GM10847 (cell line): ENCODE data around the gene NOP16.

Experiments used
- POLR2A ChIP-seq: IDR thresholded peaks from 2 replicates; pipeline ENCODE4 v1.6.1; 2011; ENCODE audit not compliant: insufficient read length; ENCODE audit errors: extremely low read depth

NOP16 gene

DNA sequence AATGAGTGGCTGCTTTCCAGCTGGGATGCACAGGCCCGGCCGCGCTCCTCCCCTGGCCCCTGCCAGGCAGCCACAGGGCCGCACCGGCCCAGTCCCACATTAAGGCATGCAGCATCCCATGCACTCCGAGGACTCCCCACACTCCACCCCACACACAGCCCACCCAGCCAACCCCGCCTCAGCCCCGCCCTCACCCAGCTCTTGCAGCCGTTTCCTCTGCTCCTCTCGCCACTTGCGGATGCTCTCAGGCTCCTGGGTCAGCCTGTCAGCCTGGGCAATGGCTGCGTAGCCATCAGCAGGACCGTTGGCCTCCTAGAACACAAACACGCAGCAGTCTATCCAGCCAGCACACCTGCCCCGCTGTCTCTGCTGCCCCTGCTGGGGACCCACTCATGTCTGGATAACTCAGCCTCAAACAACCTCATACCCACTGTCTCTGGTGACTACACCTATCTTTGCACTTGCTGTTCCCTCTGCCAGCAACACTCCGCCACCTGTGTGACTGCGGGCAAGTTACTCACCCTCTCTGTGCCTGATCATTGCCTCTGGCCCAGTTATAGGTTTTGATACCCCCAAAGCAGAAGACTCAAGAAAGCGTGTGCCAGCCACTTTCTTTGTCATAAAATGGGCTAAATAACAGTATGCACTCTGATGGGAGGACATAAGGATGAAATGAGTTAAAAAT, 9.5 kb upstream of the NOP16 start:
- TF ChIP-seq POLR2A: no peak

- TF ChIP-seq POLR2A: no peak
Measured at GRCh38 chr5:176396330-176396729, 7.9 kb upstream of the NOP16 start.

DNA sequence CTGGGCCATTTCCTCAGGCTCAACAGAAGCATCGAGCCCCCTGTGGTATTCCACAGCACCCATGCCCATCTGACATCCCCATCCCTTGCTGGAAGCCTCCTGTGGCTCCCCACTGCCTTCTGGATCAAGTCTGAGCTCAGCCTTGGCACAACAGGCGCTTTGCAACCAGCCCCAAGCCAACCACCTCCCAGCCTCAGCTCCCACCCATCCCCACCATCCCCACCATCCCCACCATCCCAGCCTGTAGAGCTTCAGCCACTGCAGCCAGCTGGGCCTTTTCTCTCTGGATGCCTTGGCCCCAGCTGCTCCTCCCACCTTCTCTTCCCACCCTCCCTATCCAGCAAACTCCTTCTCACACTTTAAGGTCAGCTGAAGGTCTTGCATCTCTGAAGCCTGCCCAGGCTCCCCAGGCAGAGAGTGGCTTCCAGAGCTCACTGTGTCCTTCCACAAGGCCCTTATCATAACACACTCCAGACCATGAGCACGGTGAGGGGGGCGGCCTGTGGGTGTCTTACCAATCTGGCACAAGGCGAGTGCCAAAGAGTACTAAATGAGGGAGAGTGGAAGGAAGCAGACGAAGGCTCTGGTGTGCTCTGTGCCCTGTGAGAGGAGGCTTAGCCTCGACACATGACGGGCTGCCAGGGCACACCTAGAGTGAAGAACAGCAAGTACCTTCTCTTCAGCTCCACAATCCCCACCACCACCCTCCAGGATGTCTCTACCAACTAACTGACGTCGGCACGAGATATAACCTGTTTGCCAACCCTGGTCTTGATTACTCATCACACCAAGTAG, 6.7 kb upstream of the NOP16 start:
- no peak for TF ChIP-seq POLR2A

- no peak for TF ChIP-seq POLR2A
Measured at GRCh38 chr5:176394096-176394495, 5.7 kb upstream of the NOP16 start.

- no peak for TF ChIP-seq POLR2A
Measured at GRCh38 chr5:176392526-176392925, 4.1 kb upstream of the NOP16 start.

DNA sequence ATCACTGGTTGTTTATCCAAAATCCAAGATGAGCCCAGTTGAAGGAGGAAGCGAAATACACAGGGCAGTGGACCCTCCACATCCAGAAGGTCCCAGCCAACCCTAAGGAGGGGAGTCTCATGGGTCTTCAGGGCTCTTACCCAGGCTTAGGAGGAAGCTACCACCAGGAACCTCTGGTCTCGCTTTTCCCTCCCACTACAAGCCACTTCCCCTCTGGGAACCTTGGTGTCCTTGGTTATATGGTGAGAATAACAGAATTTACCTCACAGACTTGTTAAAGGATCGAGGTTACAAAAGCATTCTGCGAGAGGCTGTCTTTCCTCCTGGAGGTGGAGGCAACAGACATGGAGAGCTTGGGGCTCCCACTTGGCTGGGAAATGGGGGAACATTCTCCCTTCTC, 3.6 kb upstream of the NOP16 start:
- TF ChIP-seq POLR2A: no peak

GRCh38 chr5:176391479-176391878, 3.1 kb upstream of the NOP16 start:
- no peak for TF ChIP-seq POLR2A

- TF ChIP-seq POLR2A: peak; percentile 69
Measured at GRCh38 chr5:176389135-176390123, 1.0 kb upstream of the NOP16 start.

- TF ChIP-seq POLR2A: no peak
Measured at GRCh38 chr5:176388003-176388443, 375 bp downstream of the NOP16 start.

DNA sequence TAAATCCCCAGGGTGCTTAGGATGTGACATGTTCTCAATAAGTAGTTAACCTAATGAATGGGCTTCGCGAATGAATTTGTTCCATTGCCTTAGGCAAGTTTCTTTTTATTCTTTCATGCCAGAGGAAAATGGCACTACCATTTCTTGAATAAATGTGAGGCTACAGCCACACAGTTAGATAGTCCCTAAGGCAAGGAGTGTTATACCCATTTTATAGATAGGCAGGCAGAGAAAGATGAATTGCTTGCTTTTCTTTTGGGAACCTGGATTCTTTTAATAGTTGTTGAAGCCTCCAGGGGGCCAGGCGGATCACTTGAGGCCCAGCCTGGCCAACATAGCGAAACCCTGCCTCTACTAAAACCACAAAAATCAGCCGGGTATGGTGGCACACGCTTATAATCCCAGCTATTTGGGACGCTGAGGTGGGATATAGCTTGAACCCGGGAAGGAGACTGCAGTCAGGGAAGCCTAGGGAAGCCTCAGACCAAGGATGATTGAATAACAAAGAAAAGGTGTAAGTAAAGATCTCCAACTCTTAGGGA, 943 bp downstream of the NOP16 start:
- TF ChIP-seq POLR2A: no peak

GRCh38 chr5:176386491-176386890, 1.9 kb downstream of the NOP16 start:
- TF ChIP-seq POLR2A: no peak

GRCh38 chr5:176384991-176385390, 3.4 kb downstream of the NOP16 start:
- no peak for TF ChIP-seq POLR2A

GRCh38 chr5:176384366-176384930, 4.0 kb downstream of the NOP16 start:
- TF ChIP-seq POLR2A: no peak

DNA sequence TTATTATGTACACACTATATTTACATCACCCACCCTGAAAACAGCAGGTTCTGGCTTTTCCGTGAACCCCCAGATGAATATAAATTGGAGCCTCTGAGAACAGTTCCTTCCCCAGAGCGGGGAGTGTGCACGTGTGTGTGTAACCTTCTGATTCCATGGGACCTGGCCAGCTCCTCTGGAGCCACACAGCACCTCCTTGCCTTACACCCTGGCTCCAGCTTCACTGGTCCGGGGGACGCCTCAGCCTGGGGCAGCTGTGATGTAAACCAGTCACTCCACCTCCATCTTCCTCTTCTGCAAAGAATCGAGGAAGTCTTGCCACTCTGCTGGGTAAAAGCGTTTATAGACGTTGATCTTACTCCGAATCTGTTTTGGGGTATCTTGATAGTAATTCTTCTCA, 4.4 kb downstream of the NOP16 start:
- TF ChIP-seq POLR2A: no peak

DNA sequence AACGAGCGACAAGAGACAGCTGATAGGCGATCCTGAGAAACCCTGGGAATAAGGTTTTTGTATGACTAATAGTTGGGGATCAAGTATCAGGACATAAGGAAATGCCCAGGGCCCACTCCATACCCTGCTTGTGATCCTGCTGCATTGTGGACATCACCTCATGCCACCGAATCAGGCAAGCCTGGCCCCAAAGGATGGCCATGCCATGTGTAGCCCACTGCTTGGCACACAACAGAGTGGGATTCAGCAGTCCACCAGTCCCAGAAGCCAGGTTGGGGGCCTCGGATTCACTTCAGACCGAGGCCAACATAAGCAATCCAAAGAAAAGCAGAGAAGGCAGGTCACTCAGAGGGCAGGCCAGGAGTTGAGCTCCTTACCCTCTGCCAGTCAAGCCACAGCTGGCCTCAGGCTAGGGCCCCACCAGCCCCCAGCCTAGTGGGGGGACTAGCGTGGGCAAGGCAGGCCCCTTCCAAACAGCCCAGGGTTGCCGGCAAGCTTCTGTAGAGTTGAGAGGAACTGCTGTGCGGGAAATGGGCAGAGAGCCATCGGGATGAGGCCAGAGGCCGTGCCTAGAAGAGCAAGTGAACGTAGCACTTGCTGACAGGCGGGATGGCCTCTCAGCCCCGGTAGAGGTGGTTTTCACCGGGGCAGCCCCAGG, 5.0 kb downstream of the NOP16 start:
- TF ChIP-seq POLR2A: no peak

DNA sequence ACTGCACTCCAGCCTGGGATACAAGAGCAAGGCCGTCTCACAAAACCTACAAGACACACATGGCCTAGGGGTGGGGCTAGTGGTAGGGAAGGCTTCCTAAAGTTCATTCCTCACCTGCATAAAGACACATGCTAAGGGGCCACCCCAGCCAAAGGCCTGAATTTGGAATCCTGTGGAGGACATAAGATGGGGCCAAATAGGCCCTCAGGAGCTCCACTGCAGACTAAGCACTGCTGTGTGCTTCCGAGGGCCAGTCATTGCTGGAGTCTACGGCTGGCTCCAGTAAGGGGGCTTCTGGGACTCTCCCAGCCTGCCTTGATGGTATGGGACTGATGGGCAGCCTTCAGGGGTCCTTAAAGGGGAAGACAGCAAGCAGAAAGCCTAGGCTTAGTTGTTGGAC, 5.7 kb downstream of the NOP16 start:
- no peak for TF ChIP-seq POLR2A
